Measurements from ENCODE around the gene C17orf58. TPM values are rescaled to one million over a fixed set of nuclear protein-coding genes. Genes with fewer than 3 reads are reported as not detected.
A peak's percentile ranks its signal among the peaks of the same experiment; 100 is the strongest.

C17orf58 gene
- total and polyA plus RNA-seq, 9 of the 15 experiments (the other 6 are each of a cell fraction or from before 2014, with no cell fraction given) = 8.6 to 37.4 (median 27.6) TPM

DNA sequence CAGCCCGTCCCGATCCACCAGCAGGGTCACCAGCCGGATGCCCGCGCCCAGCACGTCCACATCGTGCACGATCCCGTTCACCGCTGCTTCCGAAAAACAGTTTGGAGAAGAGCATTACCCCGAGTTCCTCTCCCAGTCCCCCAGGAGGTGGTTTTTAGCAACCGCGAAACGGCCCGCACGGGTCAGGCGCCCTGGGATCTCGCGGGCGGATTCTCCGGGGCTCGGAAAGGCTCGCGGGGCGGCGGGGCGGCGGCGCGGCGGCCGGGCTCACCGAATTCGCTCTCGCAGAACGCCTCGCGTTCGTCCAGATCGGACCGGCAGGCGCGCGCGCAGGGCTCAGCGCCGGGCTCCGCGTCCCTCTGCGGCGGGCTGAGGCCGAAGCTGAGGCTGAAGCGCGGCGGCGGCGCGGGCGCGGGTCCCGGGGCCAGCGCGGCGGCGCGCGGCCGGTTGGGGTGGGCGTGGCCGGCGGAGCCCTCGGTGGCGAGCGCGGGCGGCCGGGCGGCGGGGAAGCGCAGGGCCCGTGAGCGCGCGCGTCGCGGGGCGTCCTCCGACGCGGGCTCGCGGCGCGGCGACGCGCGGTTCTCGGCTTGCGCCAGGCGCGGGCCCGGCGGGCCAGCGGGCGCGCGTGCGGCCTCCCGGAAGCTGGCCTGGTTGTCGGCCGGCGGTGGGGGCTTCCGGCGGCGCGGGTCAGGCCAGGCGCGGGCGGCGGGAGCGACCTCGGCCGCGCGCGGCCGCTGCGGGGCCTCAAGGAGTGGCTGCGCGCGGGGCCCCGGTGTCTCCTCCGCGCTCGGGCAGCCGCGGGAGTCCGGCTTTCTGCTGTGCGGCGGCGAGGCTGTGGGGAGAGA is 2.9 kb downstream of the C17orf58 start (continued):
- TF ChIP-seq KDM5B (IDR thresholded peaks at IDR 0.05; ENCODE audit: insufficient replicate concordance, low read depth, low read length) (peak; percentile 46), NFIX (CRISPR knock-in tag; IDR thresholded peaks at IDR 0.05; ENCODE audit: low read depth) (no peak), ZNF175 (CRISPR knock-in tag; IDR thresholded peaks at IDR 0.05; ENCODE audit: low read depth) (peak; percentile 96), HNRNPH1 (optimal IDR thresholded peaks at IDR 0.05; ENCODE audit: low read depth, low read length) (no peak), MEF2D (tag; conservative IDR thresholded peaks at IDR 0.05; ENCODE audit: low read depth) (no peak), ZNF354B (CRISPR knock-in tag; IDR thresholded peaks at IDR 0.05) (no peak), HIVEP1 (CRISPR knock-in tag; IDR thresholded peaks at IDR 0.05) (no peak), ZFP91 (CRISPR knock-in tag; IDR thresholded peaks at IDR 0.05) (no peak), TAF15 (IDR thresholded peaks at IDR 0.05; ENCODE audit: low read depth, low read length) (no peak), JUN (IDR thresholded peaks at IDR 0.05; ENCODE audit: borderline replicate concordance, low read depth, low read length) (no peak), JUN (CRISPR knock-in tag; IDR thresholded peaks at IDR 0.05; ENCODE audit: borderline replicate concordance) (no peak), BRD9 (IDR thresholded peaks at IDR 0.05; ENCODE audit: low read depth, partially characterized antibody) (no peak), ZNF140 (CRISPR knock-in tag; IDR thresholded peaks at IDR 0.05) (no peak), CBX3 (IDR thresholded peaks at IDR 0.05; ENCODE audit: borderline replicate concordance in 1 of 2, low read length in 2 of 2) (no peak), POLR2AphosphoS5 (IDR thresholded peaks at IDR 0.05; ENCODE audit: control insufficient read depth, insufficient read depth, low read depth, low read length) (peak; percentile 65), GABPA (tag; conservative IDR thresholded peaks at IDR 0.05; ENCODE audit: low read depth) (peak; percentile 96), EZH2 (IDR thresholded peaks at IDR 0.05; ENCODE audit: borderline replicate concordance, low read depth, low read length) (no peak), ZBTB17 (CRISPR knock-in tag; IDR thresholded peaks at IDR 0.05) (no peak)
- TF ChIP-seq, protein P1, sequence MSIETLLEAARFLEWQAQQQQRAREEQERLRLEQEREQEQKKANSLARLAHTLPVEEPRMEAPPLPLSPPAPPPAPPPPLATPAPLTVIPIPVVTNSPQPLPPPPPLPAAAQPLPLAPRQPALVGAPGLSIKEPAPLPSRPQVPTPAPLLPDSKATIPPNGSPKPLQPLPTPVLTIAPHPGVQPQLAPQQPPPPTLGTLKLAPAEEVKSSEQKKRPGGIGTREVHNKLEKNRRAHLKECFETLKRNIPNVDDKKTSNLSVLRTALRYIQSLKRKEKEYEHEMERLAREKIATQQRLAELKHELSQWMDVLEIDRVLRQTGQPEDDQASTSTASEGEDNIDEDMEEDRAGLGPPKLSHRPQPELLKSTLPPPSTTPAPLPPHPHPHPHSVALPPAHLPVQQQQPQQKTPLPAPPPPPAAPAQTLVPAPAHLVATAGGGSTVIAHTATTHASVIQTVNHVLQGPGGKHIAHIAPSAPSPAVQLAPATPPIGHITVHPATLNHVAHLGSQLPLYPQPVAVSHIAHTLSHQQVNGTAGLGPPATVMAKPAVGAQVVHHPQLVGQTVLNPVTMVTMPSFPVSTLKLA (conservative IDR thresholded peaks at IDR 0.05) = peak in 1 of 2 experiments; percentile 41; a peak in 1 of 4 replicates
- TF ChIP-seq, protein P2, sequence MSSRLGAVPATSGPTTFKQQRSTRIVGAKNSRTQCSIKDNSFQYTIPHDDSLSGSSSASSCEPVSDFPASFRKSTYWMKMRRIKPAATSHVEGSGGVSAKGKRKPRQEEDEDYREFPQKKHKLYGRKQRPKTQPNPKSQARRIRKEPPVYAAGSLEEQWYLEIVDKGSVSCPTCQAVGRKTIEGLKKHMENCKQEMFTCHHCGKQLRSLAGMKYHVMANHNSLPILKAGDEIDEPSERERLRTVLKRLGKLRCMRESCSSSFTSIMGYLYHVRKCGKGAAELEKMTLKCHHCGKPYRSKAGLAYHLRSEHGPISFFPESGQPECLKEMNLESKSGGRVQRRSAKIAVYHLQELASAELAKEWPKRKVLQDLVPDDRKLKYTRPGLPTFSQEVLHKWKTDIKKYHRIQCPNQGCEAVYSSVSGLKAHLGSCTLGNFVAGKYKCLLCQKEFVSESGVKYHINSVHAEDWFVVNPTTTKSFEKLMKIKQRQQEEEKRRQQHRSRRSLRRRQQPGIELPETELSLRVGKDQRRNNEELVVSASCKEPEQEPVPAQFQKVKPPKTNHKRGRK (tag; IDR thresholded peaks at IDR 0.05) = no peak
- TF ChIP-seq, protein P3, sequence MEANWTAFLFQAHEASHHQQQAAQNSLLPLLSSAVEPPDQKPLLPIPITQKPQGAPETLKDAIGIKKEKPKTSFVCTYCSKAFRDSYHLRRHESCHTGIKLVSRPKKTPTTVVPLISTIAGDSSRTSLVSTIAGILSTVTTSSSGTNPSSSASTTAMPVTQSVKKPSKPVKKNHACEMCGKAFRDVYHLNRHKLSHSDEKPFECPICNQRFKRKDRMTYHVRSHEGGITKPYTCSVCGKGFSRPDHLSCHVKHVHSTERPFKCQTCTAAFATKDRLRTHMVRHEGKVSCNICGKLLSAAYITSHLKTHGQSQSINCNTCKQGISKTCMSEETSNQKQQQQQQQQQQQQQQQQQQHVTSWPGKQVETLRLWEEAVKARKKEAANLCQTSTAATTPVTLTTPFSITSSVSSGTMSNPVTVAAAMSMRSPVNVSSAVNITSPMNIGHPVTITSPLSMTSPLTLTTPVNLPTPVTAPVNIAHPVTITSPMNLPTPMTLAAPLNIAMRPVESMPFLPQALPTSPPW (CRISPR knock-in tag; IDR thresholded peaks at IDR 0.05) = peak; percentile 95
